Midbrain (tissue), 1 donor: ENCODE data around the gene RFC3.
"Not testable (repeated sequence)": the region's sequence is repeated elsewhere in the genome, so short reads cannot be mapped to it uniquely, and the experiment has no call there.

ENCODE experiments used
- DNase-seq: peaks from one replicate; lab custom pipeline; 2025; lab: John Stamatoyannopoulos, UW

The RFC3 gene

GRCh38 chr13:33817901-33818706 is at the start of gene RFC3:
RFC3 (plus strand) TSS chr13:33818149; CDS start chr13:33818179, 30 bp downstream.
- DNase-seq, result peak; percentile 94

- DNase-seq, result no peak
These were observed 46.7 kb upstream of the RFC3 start for GRCh38 chr13:33771296-33771695.

- DNase-seq, result no peak
These were observed 44.0 kb upstream of the RFC3 start for GRCh38 chr13:33773790-33774462.

GRCh38 chr13:33775339-33776108 is 42.4 kb upstream of the RFC3 start:
- no peak for DNase-seq

- no peak for DNase-seq
These were observed 41.6 kb upstream of the RFC3 start for GRCh38 chr13:33776239-33776881.

GRCh38 chr13:33782631-33783030 is 35.3 kb upstream of the RFC3 start:
- DNase-seq, result no peak

- not testable (repeated sequence) for DNase-seq
These were observed 34.7 kb upstream of the RFC3 start for GRCh38 chr13:33783212-33783611.

GRCh38 chr13:33784738-33785137 is 33.2 kb upstream of the RFC3 start:
- no peak for DNase-seq

GRCh38 chr13:33785384-33785783 is 32.6 kb upstream of the RFC3 start:
- DNase-seq, result no peak

- DNase-seq, result no peak
These were observed 30.8 kb upstream of the RFC3 start for GRCh38 chr13:33787051-33787591.

GRCh38 chr13:33789066-33789606 is 28.8 kb upstream of the RFC3 start:
- DNase-seq, result no peak

- no peak for DNase-seq
These were observed 28.2 kb upstream of the RFC3 start for GRCh38 chr13:33789739-33790138.

GRCh38 chr13:33793726-33794125 is 24.2 kb upstream of the RFC3 start:
- DNase-seq, result no peak

- DNase-seq, result no peak
These were observed 23.4 kb upstream of the RFC3 start for GRCh38 chr13:33794576-33794975.

GRCh38 chr13:33796095-33796494 is 21.9 kb upstream of the RFC3 start:
- no peak for DNase-seq

- DNase-seq, result no peak
These were observed 20.3 kb upstream of the RFC3 start for GRCh38 chr13:33797622-33798021.

- no peak for DNase-seq
These were observed 19.9 kb upstream of the RFC3 start for GRCh38 chr13:33798023-33798422.

GRCh38 chr13:33799950-33800592 is 17.9 kb upstream of the RFC3 start:
- peak; percentile 41 for DNase-seq

- DNase-seq, result no peak
These were observed 17.2 kb upstream of the RFC3 start for GRCh38 chr13:33800646-33801186.

- no peak for DNase-seq
These were observed 11.3 kb upstream of the RFC3 start for GRCh38 chr13:33806470-33807248.
